BE2C (cell line): ENCODE measurements around the gene UGT2A1.
"Not testable (repeated sequence)": the region's sequence is repeated elsewhere in the genome, so short reads cannot be mapped to it uniquely, and the experiment has no call there.

Source experiments
- DNase-seq: peaks from one replicate; pipeline ENCODE4 v3.0.0-alpha.2; 2020
- H3K27me3 ChIP-seq: fragments of 250-450 bp; sonication (Bioruptor Pico); 2 replicates; pipeline ENCODE4 v1.5.1; 2020; ENCODE audit warnings: mild to moderate bottlenecking
- H3K36me3 ChIP-seq: fragments of 250-450 bp; sonication (Bioruptor Pico); 2 replicates; pipeline ENCODE4 v1.5.1; 2020; ENCODE audit warnings: mild to moderate bottlenecking
- H3K4me1 ChIP-seq: fragments of 250-450 bp; sonication (Bioruptor Pico); 2 replicates; pipeline ENCODE4 v1.5.1; 2020
- H3K4me3 ChIP-seq: 2 replicates; pipeline ENCODE4 v1.5.1; 2011; ENCODE audit warnings: low read depth, low read length
- H3K9me3 ChIP-seq: fragments of 250-450 bp; sonication (Bioruptor Pico); 2 replicates; pipeline ENCODE4 v1.5.1; 2020
- CTCF ChIP-seq: IDR thresholded peaks from 2 replicates; pipeline ENCODE4 v1.5.1; 2012; ENCODE audit warnings: mild to moderate bottlenecking, low read depth, low read length

The UGT2A1 gene

DNA sequence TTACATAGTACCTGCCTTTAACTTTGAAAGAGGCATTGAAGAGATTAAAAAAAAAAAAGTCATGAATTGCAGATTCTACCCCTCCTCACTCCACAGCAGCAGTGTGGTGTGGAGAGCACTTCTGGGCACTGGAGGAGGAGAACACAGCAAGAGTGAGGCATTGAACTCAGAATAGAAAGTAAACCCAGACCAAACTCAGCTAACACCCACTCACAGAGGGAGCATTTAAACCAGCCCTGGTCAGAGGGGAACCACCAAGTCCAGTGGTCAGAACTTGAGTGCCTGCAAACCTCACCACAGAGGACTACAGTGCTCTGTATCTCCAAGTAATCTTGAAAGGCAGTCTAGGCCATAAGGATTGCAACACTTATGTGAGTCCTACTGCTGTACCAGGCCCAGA lies 15.6 kb upstream of the UGT2A1 start:
- H3K27me3 ChIP-seq, result no peaks in the 10 kb centered on the region
- H3K4me3 ChIP-seq, result no peak overlapping the region
- H3K9me3 ChIP-seq, result no peaks in the 10 kb centered on the region
- DNase-seq, result no peak
- TF ChIP-seq CTCF, result no peak
- no peaks in the 10 kb centered on the region for H3K4me1 ChIP-seq
- no peaks in the 10 kb centered on the region for H3K36me3 ChIP-seq

GRCh38 chr4:69664009-69664408 lies 11.0 kb upstream of the UGT2A1 start:
- not testable (repeated sequence) for H3K4me3 ChIP-seq, DNase-seq, H3K9me3 ChIP-seq

GRCh38 chr4:69661130-69661803 lies 8.2 kb upstream of the UGT2A1 start:
- not testable (repeated sequence) for H3K36me3 ChIP-seq, H3K9me3 ChIP-seq, DNase-seq, H3K27me3 ChIP-seq, H3K4me1 ChIP-seq, H3K4me3 ChIP-seq

More at GRCh38 chr4:69664009-69664408, 11.0 kb upstream of the UGT2A1 start:
- not testable (repeated sequence) for H3K36me3 ChIP-seq, H3K4me1 ChIP-seq, H3K27me3 ChIP-seq

DNA sequence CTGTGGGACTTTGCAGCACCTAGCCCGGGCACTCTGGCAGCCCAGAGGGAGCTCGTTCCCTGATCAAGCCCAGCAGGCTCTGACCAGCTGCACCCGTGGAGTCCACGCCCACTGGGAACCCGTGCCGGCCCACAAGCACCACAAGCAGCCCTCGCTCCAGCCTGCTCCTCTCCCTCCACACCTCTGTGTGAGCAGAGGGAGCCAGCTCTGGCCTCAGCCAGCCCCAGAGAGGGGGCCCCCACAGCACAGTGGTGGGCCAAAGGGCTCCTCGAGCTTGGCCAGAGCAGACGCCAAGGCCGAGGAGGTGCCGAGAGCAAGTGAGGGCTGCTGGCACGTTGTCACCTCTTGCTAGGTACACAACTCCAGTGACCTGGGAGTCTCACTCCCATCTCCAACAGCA lies 5.1 kb upstream of the UGT2A1 start:
- TF ChIP-seq CTCF, result no peak
- H3K9me3 ChIP-seq, result no peaks in the 10 kb centered on the region
- no peak overlapping the region for H3K4me3 ChIP-seq
- H3K27me3 ChIP-seq, result no peaks in the 10 kb centered on the region
- DNase-seq, result no peak
- H3K36me3 ChIP-seq, result no peaks in the 10 kb centered on the region
- H3K4me1 ChIP-seq, result no peaks in the 10 kb centered on the region; the same call in 1 of the 2 replicates

GRCh38 chr4:69656653-69657158 lies 3.7 kb upstream of the UGT2A1 start:
- Histone ChIP-seq H3K4me1 (no peaks in the 10 kb centered on the region; the same call in 1 of the 2 replicates), H3K36me3 (no peaks in the 10 kb centered on the region), H3K4me3 (no peak overlapping the region), H3K9me3 (no peaks in the 10 kb centered on the region), H3K27me3 (no peaks in the 10 kb centered on the region)
- no peak for DNase-seq
- TF ChIP-seq CTCF, result no peak

DNA sequence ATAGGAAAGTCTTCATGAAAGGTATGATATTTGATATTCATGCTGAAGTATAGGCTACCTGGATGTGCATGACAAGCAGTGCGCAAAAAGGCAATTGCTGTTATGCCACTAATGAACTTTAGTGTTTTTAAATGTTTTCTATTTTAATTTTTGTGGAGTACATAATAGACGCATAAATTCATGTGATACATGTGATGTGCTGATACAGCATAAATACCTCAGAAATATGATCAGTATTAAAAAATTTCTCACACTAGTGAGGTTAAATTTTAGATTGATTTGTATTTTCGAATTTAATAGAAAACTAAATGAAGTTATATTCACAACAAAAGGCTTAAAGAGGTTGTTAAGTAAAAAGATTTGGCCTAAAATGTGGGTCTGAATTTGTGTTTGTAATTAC lies 2.2 kb downstream of the UGT2A1 start:
- Histone ChIP-seq H3K4me1 (peaks cover 13% of the 10 kb centered on the region), H3K4me3 (no peak overlapping the region), H3K36me3 (no peaks in the 10 kb centered on the region), H3K27me3 (no peaks in the 10 kb centered on the region), H3K9me3 (no peaks in the 10 kb centered on the region)
- TF ChIP-seq CTCF, result no peak
- DNase-seq, result no peak

DNA sequence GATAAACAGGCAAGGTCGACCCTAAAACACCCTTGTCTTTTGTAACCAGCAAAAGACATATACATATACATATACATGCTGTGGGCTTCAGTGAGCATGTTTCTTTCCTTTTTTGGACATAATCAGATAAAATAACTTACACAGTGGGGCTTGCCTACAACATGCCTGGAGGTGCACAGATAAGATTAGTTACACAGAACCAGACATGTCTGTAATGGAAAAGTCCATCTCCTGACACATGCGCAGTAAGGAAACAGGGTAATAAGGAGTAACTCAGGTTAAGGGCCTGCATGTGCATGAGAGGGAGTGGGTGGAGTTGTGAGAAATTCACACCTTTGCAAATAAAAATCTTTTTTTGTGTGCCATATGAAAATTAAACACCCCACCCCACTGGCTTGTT lies 3.4 kb downstream of the UGT2A1 start:
- TF ChIP-seq CTCF, result no peak
- Histone ChIP-seq H3K36me3 (no peaks in the 10 kb centered on the region), H3K27me3 (no peaks in the 10 kb centered on the region), H3K4me1 (peaks cover 13% of the 10 kb centered on the region), H3K4me3 (no peak overlapping the region), H3K9me3 (no peaks in the 10 kb centered on the region)
- DNase-seq, result peak; percentile 61
